Psoas muscle (tissue), 8 donors: ENCODE results near the gene ZNF775. TPM values are rescaled to one million over a fixed set of nuclear protein-coding genes. Genes with fewer than 3 reads are reported as not detected.

ENCODE experiments used
- ATAC-seq, 4 donors: fragments of 200-7000 bp; cut with Tn5 transposase; one replicate each; pipeline ENCODE4 v1.9.1; 2020; ENCODE audit warnings: moderate library complexity in 3 of 4, mild to moderate bottlenecking in 2 of 4
- DNase-seq, 2 donors: peaks; one replicate each; pipeline ENCODE4 v3.0.0-alpha.2; 2020
- H3K27ac ChIP-seq: fragments of 200-600 bp; one replicate; pipeline ENCODE4 v1.8.0; 2022
- H3K27me3 ChIP-seq, 3 donors: fragments of 200-600 bp in 1 of 3; one replicate each; pipeline versions ENCODE4 v1.6.1 to v1.8.0; 2013 to 2022; ENCODE audit warnings: low read length in 2 of 3, mild to moderate bottlenecking in 2 of 3, moderate library complexity in 1 of 3; ENCODE audit not compliant: insufficient read depth in 3 of 3
- H3K36me3 ChIP-seq, 2 donors: fragments of 200-600 bp in 1 of 2; one replicate each; pipeline versions ENCODE4 v1.6.1 to v1.8.0; 2013 to 2022; ENCODE audit warnings: low read depth in 1 of 2, mild to moderate bottlenecking in 1 of 2, moderate library complexity in 1 of 2; ENCODE audit not compliant: insufficient read depth in 1 of 2
- H3K4me1 ChIP-seq: fragments of 200-600 bp; one replicate; pipeline ENCODE4 v1.8.0; 2022
- H3K4me3 ChIP-seq: fragments of 200-600 bp; one replicate; pipeline ENCODE4 v1.8.0; 2022; ENCODE audit warnings: mild to moderate bottlenecking
- H3K9me3 ChIP-seq: fragments of 200-600 bp; one replicate; pipeline ENCODE4 v1.8.0; 2022
- CTCF ChIP-seq: fragments of 200-600 bp; IDR thresholded peaks from one replicate; pipeline ENCODE4 v1.8.0; 2022; ENCODE audit warnings: antibody characterized with exemption
- WGBS, 3 donors: extraction: QIAGEN DNeasy Blood & Tissue Kit; methylation state at CpG; one replicate each; pipeline versions ENCODE4 v1.1.6 to v1.1.7; 2013; 5-methylcytosine and 5-hydroxymethylcytosine counted together
- intact Hi-C, 2 donors: fragments of 100-400 bp; cut with DNase I; formaldehyde crosslinking; loops; one replicate each; pipeline versions ENCODE4 v1.11.0 to v1.14.2; 2022
- long read RNA-seq, 2 donors: library from polyadenylated mRNA; unstranded; transcript quantifications; one replicate each; pipeline ENCODE4 v2.0.0, GENCODE V29; 2021
- polyA plus RNA-seq, 3 donors: library from polyadenylated mRNA; stranded (reverse); fragments of 200-250 nt; gene quantifications; one replicate each; pipeline ENCODE4 v1.2.3, GENCODE V29; 2013
- total RNA-seq, 4 donors: library from RNA; stranded (reverse); fragmentation: NEBNext Ultra II Directional in 2 of 4; extraction: Animal tissue kit (Norgen Biotek cat#: 25700) in 2 of 4; gene quantifications; one replicate each; pipeline versions ENCODE4 v1.2.1 to v1.2.4, GENCODE V29; 2021 to 2023
- donor health status: healthy with polysubstance abuse.
- donor health status: DM: no; HTN: no; CAD: no; lungs with moderate emphysema.
- donor health status: Bipolar disorder and iron deficiency.
- donor health status: healthy.
- donor health status: DM: yes; HTN: yes; CAD: no.
- donor health status: DM: no; HTN: no; CAD: no.
- donor health status: DM: no; HTN: no; CAD: no.
- donor health status: DM: yes; HTN: yes; CAD: no.

Gene ZNF775
- 1 to 10 TPM; 1.6 to 3.2 (median 2.8) TPM for total RNA-seq
- polyA plus RNA-seq = 1 to 10 TPM; 2.6 to 3.8 (median 3.7) TPM
- long read RNA-seq, donor 1, partial matches to known transcripts = 0 of 1 reads
- long read RNA-seq, donor 1, other reads (novel, unspliced or antisense) = 0 of 1 reads
- long read RNA-seq, donor 2, transcript ZNF775-201 (3 exons, 2,257 nt) = major isoform, 9 of 12 reads
- long read RNA-seq, donor 2, partial matches to known transcripts = 0 of 12 reads
- long read RNA-seq, donor 2, other reads (novel, unspliced or antisense) = 3 of 12 reads

GRCh38 chr7:150378853-150379440 lies at the start of gene ZNF775:
Gene ZNF775, plus strand, starts transcription at chr7:150379330. Its CDS starts 9,141 bp downstream, at chr7:150388471.
- peaks cover 0 to 9% of the 10 kb centered on the region in 2 donors for H3K36me3 ChIP-seq
- H3K9me3 ChIP-seq = no peaks in the 10 kb centered on the region
- TF ChIP-seq CTCF = no peak
- intact Hi-C loops = loop anchor here in 1 of 2 donors (1.0 kb wide), 1 partner anchor 10 kb away; no protein-coding TSS in a partner anchor
- no peaks in the 10 kb centered on the region for H3K27me3 ChIP-seq
- WGBS, 3 donors = 0 to 1% (median 0%) methylated on average over 39 to 60 of the region's 60 CpGs
- peak within 1 kb of the TSS; percentile 92 for H3K27ac ChIP-seq
- peak within 1 kb of the TSS; percentile 95 for H3K4me3 ChIP-seq
- DNase-seq = peak; percentile 98
- peaks cover 21% of the 10 kb centered on the region for H3K4me1 ChIP-seq
- peak; percentile 95 to 97 (median 97) for ATAC-seq

GRCh38 chr7:150329331-150330120 lies 49.6 kb upstream of the ZNF775 start:
- Histone ChIP-seq H3K4me3 (no peak overlapping the region), H3K27me3 (no peaks in the 10 kb centered on the region), H3K9me3 (no peaks in the 10 kb centered on the region), H3K36me3 (peaks cover 0 to 3% of the 10 kb centered on the region in 2 donors), H3K27ac (no peak overlapping the region), H3K4me1 (no peaks in the 10 kb centered on the region)
- no peak for TF ChIP-seq CTCF
- ATAC-seq = peak in 3 of 4 donors; percentile 17 to 37 (median 26)
- WGBS, 3 donors = 65 to 73% (median 65%) methylated on average over 22 of the region's 22 CpGs
- intact Hi-C loops = no loop called here
- peak in 1 of 2 donors; percentile 56 for DNase-seq

- Histone ChIP-seq H3K27ac (no peak overlapping the region), H3K4me3 (no peak overlapping the region), H3K9me3 (no peaks in the 10 kb centered on the region), H3K36me3 (peaks cover 0 to 3% of the 10 kb centered on the region in 2 donors), H3K4me1 (no peaks in the 10 kb centered on the region), H3K27me3 (no peaks in the 10 kb centered on the region)
- no peak for ATAC-seq
- DNase-seq = peak in 1 of 2 donors; percentile 50
- intact Hi-C loops = no loop called here
- 69 to 85% (median 71%) methylated on average over 19 of the region's 19 CpGs for WGBS, 3 donors
- no peak for TF ChIP-seq CTCF
These were observed 48.8 kb upstream of the ZNF775 start for GRCh38 chr7:150330211-150330885.

GRCh38 chr7:150332852-150333635 lies 46.1 kb upstream of the ZNF775 start:
- no peak for TF ChIP-seq CTCF
- Histone ChIP-seq H3K4me1 (no peaks in the 10 kb centered on the region), H3K9me3 (no peaks in the 10 kb centered on the region), H3K27ac (no peak overlapping the region), H3K4me3 (no peak overlapping the region), H3K27me3 (no peaks in the 10 kb centered on the region), H3K36me3 (no peaks in the 10 kb centered on the region)
- whole genome bisulfite sequencing, 3 donors = 95 to 97% (median 96%) methylated on average over 18 of the region's 18 CpGs
- intact Hi-C loops = no loop called here
- ATAC-seq (no peak), DNase-seq (no peak)
